WTC11 (cell line): ENCODE data around the gene SPHK1.

ENCODE experiments used
- ATF6 ChIP-seq: sonication (generic); formaldehyde crosslinking; IDR thresholded peaks from 2 replicates; pipeline ENCODE4 v1.8.1; 2023; ENCODE audit warnings: mild to moderate bottlenecking, missing genetic modification reagents
- CREM ChIP-seq: sonication (generic); formaldehyde crosslinking; IDR thresholded peaks from 2 replicates; pipeline ENCODE4 v1.8.1; 2022; ENCODE audit warnings: mild to moderate bottlenecking, missing genetic modification reagents, moderate library complexity
- CTCF ChIP-seq: fragments of 200-600 bp; IDR thresholded peaks from 2 replicates; pipeline ENCODE4 v1.8.0; 2022; ENCODE audit warnings: antibody characterized with exemption
- E2F5 ChIP-seq: sonication (generic); formaldehyde crosslinking; IDR thresholded peaks from 2 replicates; pipeline ENCODE4 v1.8.1; 2022; ENCODE audit warnings: mild to moderate bottlenecking, moderate library complexity, missing genetic modification reagents
- ELF4 ChIP-seq: sonication (generic); formaldehyde crosslinking; IDR thresholded peaks from 2 replicates; pipeline ENCODE4 v1.8.1; 2022; ENCODE audit warnings: low read depth, mild to moderate bottlenecking, moderate library complexity, missing genetic modification reagents
- GABPB1 ChIP-seq: sonication (generic); formaldehyde crosslinking; IDR thresholded peaks from 2 replicates; pipeline ENCODE4 v1.8.1; 2023; ENCODE audit warnings: mild to moderate bottlenecking, missing genetic modification reagents
- HMGXB4 ChIP-seq: sonication (generic); formaldehyde crosslinking; IDR thresholded peaks from 2 replicates; pipeline ENCODE4 v1.8.1; 2023; ENCODE audit warnings: mild to moderate bottlenecking, moderate library complexity, missing genetic modification reagents
- MAX ChIP-seq: sonication (generic); formaldehyde crosslinking; IDR thresholded peaks from 2 replicates; pipeline ENCODE4 v1.8.0; 2022; ENCODE audit warnings: mild to moderate bottlenecking, missing genetic modification reagents
- NFYB ChIP-seq: sonication (generic); formaldehyde crosslinking; conservative IDR thresholded peaks from 2 replicates; pipeline ENCODE4 v1.8.0; 2022; ENCODE audit warnings: low read depth, missing genetic modification reagents
- PRDM15 ChIP-seq: sonication (generic); formaldehyde crosslinking; IDR thresholded peaks from 2 replicates; pipeline ENCODE4 v1.8.0; 2022; ENCODE audit warnings: missing genetic modification reagents
- TEAD4 ChIP-seq: sonication (generic); formaldehyde crosslinking; IDR thresholded peaks from 2 replicates; pipeline ENCODE4 v1.8.0; 2022; ENCODE audit warnings: mild to moderate bottlenecking, missing genetic modification reagents
- ZBTB21 ChIP-seq: sonication (generic); formaldehyde crosslinking; IDR thresholded peaks from 2 replicates; pipeline ENCODE4 v1.8.1; 2023; ENCODE audit warnings: mild to moderate bottlenecking, missing genetic modification reagents, borderline replicate concordance

- TF ChIP-seq CREM (CRISPR knock-in tag) (no peak), CTCF (no peak), PRDM15 (CRISPR knock-in tag) (no peak), ATF6 (CRISPR knock-in tag) (no peak), NFYB (CRISPR knock-in tag) (no peak), ELF4 (CRISPR knock-in tag) (no peak), E2F5 (CRISPR knock-in tag) (no peak), GABPB1 (CRISPR knock-in tag) (no peak), TEAD4 (CRISPR knock-in tag) (no peak), ZBTB21 (CRISPR knock-in tag) (no peak), HMGXB4 (CRISPR knock-in tag) (no peak), MAX (CRISPR knock-in tag) (no peak)
These were observed 5.6 kb downstream of the SPHK1 start for GRCh38 chr17:76390003-76390421.
